Measurements from ENCODE around the gene GRIK3. TPM values are rescaled to one million over a fixed set of nuclear protein-coding genes. Genes with fewer than 3 reads are reported as not detected.

The GRIK3 gene
- total RNA-seq, 3 donors from 2014 or later (not counting 1 experiment from before 2014, with no cell fraction given): not detected

DNA sequence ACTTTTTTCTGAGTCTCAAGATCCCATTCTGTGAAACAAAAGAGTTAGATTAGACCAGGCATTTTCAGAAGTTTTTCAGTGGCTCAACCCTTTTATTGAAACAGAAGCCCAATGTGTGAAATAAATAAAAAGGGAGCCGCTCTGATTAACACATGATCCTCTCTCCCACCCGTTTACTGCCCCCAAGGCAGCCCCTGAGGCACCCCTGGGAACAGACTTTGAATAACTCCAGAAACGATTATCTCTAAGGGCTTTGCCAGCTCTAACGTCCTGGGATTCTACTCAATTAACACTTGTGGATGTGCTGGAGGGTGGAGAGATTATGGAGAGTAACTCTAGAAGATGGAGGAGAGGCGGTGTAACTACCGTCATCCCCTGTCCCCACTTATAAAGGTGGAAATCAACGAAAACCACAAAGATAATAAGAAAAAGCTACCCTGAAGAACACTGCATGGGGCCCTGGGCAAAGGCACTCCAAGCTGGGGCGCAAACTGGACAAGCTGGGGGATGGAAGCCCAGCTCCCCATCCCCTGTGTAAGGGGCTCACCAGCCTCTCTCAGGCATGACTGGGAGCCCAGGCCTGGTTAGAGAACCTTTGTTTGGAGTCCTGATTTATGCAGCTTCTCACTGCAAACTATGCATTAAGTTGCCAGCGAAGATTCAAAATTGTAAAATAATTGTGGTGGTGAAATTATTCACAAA, 39.0 kb upstream of the GRIK3 start:
- no peaks in the 10 kb centered on the region for H3K9me3 Mint-ChIP-seq

GRCh38 chr1:37071829-37072228, 37.5 kb upstream of the GRIK3 start:
- Mint-ChIP-seq H3K9me3 (no peaks in the 10 kb centered on the region), H3K4me3 (no peak overlapping the region), H3K27me3 (ENCODE audit: low read depth in 2 of 2) (peaks cover 15 to 23% of the 10 kb centered on the region in 2 donors), H3K4me1 (no peaks in the 10 kb centered on the region), H3K27ac (no peak overlapping the region), H3K36me3 (no peaks in the 10 kb centered on the region)
- no peak overlapping the region for H3K4me3 ChIP-seq (ENCODE audit: low read length)
- no peaks in the 10 kb centered on the region for H3K36me3 ChIP-seq (ENCODE audit: control insufficient read depth, insufficient read depth, low read length)
- intact Hi-C loops (cut with micrococcal nuclease): no loop called here
- DNase-seq (no peak), ATAC-seq (no peak)
- no peaks in the 10 kb centered on the region for H3K27me3 ChIP-seq (ENCODE audit: control insufficient read depth, insufficient read depth, low read length)
- H3K9me3 ChIP-seq (ENCODE audit: control insufficient read depth, insufficient read depth, low read length): no peaks in the 10 kb centered on the region
- TF ChIP-seq, protein P1, sequence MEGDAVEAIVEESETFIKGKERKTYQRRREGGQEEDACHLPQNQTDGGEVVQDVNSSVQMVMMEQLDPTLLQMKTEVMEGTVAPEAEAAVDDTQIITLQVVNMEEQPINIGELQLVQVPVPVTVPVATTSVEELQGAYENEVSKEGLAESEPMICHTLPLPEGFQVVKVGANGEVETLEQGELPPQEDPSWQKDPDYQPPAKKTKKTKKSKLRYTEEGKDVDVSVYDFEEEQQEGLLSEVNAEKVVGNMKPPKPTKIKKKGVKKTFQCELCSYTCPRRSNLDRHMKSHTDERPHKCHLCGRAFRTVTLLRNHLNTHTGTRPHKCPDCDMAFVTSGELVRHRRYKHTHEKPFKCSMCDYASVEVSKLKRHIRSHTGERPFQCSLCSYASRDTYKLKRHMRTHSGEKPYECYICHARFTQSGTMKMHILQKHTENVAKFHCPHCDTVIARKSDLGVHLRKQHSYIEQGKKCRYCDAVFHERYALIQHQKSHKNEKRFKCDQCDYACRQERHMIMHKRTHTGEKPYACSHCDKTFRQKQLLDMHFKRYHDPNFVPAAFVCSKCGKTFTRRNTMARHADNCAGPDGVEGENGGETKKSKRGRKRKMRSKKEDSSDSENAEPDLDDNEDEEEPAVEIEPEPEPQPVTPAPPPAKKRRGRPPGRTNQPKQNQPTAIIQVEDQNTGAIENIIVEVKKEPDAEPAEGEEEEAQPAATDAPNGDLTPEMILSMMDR (IDR thresholded peaks at IDR 0.05): no peak
- no peaks in the 10 kb centered on the region for H3K4me1 ChIP-seq (ENCODE audit: control insufficient read depth, insufficient read depth, low read length)
- WGBS (ENCODE audit: insufficient coverage): 73% methylated on average over 7 of the region's 7 CpGs
- H3K27ac ChIP-seq (ENCODE audit: low read length): no peak overlapping the region

More for the DNA sequence above, 39.0 kb upstream of the GRIK3 start:
- Histone ChIP-seq H3K9me3 (ENCODE audit: control insufficient read depth, insufficient read depth, low read length) (no peaks in the 10 kb centered on the region), H3K27me3 (ENCODE audit: control insufficient read depth, insufficient read depth, low read length) (no peaks in the 10 kb centered on the region), H3K4me3 (ENCODE audit: low read length) (no peak overlapping the region), H3K4me1 (ENCODE audit: control insufficient read depth, insufficient read depth, low read length) (no peaks in the 10 kb centered on the region), H3K27ac (ENCODE audit: low read length) (no peak overlapping the region), H3K36me3 (ENCODE audit: control insufficient read depth, insufficient read depth, low read length) (no peaks in the 10 kb centered on the region)
- TF ChIP-seq, protein P1 (IDR thresholded peaks at IDR 0.05): no peak
- no peak overlapping the region for H3K4me3 Mint-ChIP-seq
- peaks cover 8 to 10% of the 10 kb centered on the region in 2 donors for H3K27me3 Mint-ChIP-seq (ENCODE audit: low read depth in 2 of 2)
- intact Hi-C loops (cut with micrococcal nuclease): no loop called here
- H3K36me3 Mint-ChIP-seq: no peaks in the 10 kb centered on the region
- ATAC-seq (no peak), DNase-seq (no peak)
- 71% methylated on average over 7 of the region's 9 CpGs for WGBS (ENCODE audit: insufficient coverage)
- H3K27ac Mint-ChIP-seq: no peak overlapping the region
- no peaks in the 10 kb centered on the region for H3K4me1 Mint-ChIP-seq

DNA sequence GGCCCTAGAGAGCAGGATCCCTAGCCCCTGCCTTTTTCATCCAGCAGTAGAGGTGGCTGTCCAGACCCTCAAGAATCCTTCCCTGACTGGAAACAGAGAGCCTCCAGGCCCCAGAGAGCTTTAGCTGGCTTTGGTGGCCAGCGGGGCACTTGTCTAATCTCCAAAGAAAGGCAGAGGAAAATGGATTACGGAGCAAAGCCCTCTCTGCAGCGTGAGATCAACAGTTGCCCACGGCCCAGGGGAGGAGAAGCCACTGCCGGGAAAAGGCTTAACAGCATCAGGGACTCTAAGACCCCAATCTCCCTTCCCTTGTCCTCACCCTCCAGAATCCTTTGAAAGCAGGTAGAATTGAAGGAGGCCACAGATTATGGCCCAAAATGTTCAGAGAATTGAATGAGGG, 35.8 kb upstream of the GRIK3 start:
- no peaks in the 10 kb centered on the region for H3K4me1 Mint-ChIP-seq
- no peak for DNase-seq
- no peak overlapping the region for H3K27ac Mint-ChIP-seq
- no peaks in the 10 kb centered on the region for H3K9me3 Mint-ChIP-seq
- 74% methylated on average over 4 of the region's 5 CpGs for WGBS (ENCODE audit: insufficient coverage)
- intact Hi-C loops (cut with micrococcal nuclease): no loop called here
- Histone ChIP-seq H3K4me3 (ENCODE audit: low read length) (no peak overlapping the region), H3K36me3 (ENCODE audit: control insufficient read depth, insufficient read depth, low read length) (no peaks in the 10 kb centered on the region), H3K9me3 (ENCODE audit: control insufficient read depth, insufficient read depth, low read length) (no peaks in the 10 kb centered on the region), H3K27ac (ENCODE audit: low read length) (no peak overlapping the region), H3K27me3 (ENCODE audit: control insufficient read depth, insufficient read depth, low read length) (no peaks in the 10 kb centered on the region), H3K4me1 (ENCODE audit: control insufficient read depth, insufficient read depth, low read length) (no peaks in the 10 kb centered on the region)
- ATAC-seq: no peak
- H3K27me3 Mint-ChIP-seq (ENCODE audit: low read depth in 2 of 2): peaks cover 15 to 39% of the 10 kb centered on the region in 2 donors
- H3K36me3 Mint-ChIP-seq: no peaks in the 10 kb centered on the region
- TF ChIP-seq, protein P1 (IDR thresholded peaks at IDR 0.05): no peak
- H3K4me3 Mint-ChIP-seq: no peak overlapping the region

GRCh38 chr1:37069406-37069805, 35.1 kb upstream of the GRIK3 start:
- DNase-seq: no peak
- no peak overlapping the region for H3K4me3 Mint-ChIP-seq
- 90% methylated on average over 3 of the region's 4 CpGs for WGBS (ENCODE audit: insufficient coverage)
- H3K9me3 Mint-ChIP-seq: no peaks in the 10 kb centered on the region
- no peaks in the 10 kb centered on the region for H3K4me1 Mint-ChIP-seq
- no peak for ATAC-seq
- no peaks in the 10 kb centered on the region for H3K4me1 ChIP-seq (ENCODE audit: control insufficient read depth, insufficient read depth, low read length)
- H3K27me3 ChIP-seq (ENCODE audit: control insufficient read depth, insufficient read depth, low read length): no peaks in the 10 kb centered on the region
- H3K27me3 Mint-ChIP-seq (ENCODE audit: low read depth in 2 of 2): peaks cover 15 to 39% of the 10 kb centered on the region in 2 donors
- H3K27ac Mint-ChIP-seq: no peak overlapping the region
- no peak overlapping the region for H3K27ac ChIP-seq (ENCODE audit: low read length)
- no peak overlapping the region for H3K4me3 ChIP-seq (ENCODE audit: low read length)
- intact Hi-C loops (cut with micrococcal nuclease): no loop called here
- H3K36me3 Mint-ChIP-seq: no peaks in the 10 kb centered on the region
- no peaks in the 10 kb centered on the region for H3K36me3 ChIP-seq (ENCODE audit: control insufficient read depth, insufficient read depth, low read length)
- H3K9me3 ChIP-seq (ENCODE audit: control insufficient read depth, insufficient read depth, low read length): no peaks in the 10 kb centered on the region
- TF ChIP-seq, protein P1 (IDR thresholded peaks at IDR 0.05): no peak
